H1 (cell line): ENCODE results near the gene PDGFD. TPM values are rescaled to one million over a fixed set of nuclear protein-coding genes. Genes with fewer than 3 reads are reported as not detected.

Experiments used
- ASH2L ChIP-seq: fragments of 200-600, 300-600 bp; sonication (generic); IDR thresholded peaks from one replicate; pipeline ENCODE4 v1.7.1; 2017; ENCODE audit warnings: low read length
- BCL11A ChIP-seq, 2 experiments: IDR thresholded peaks; one replicate each; pipeline ENCODE4 v1.6.1; 2011; ENCODE audit warnings: low read depth in 2 of 2, low read length in 2 of 2, mild to moderate bottlenecking in 2 of 2
- CHD7 ChIP-seq: fragments of 300-600 bp; sonication (generic); IDR thresholded peaks from 2 replicates; pipeline ENCODE4 v1.7.1; 2012; ENCODE audit warnings: low read length, moderate library complexity, mild to moderate bottlenecking, inconsistent platforms; ENCODE audit not compliant: insufficient replicate concordance
- CREB1 ChIP-seq: IDR thresholded peaks from 2 replicates; pipeline ENCODE4 v1.6.1; 2012; ENCODE audit warnings: inconsistent platforms
- E2F6 ChIP-seq: IDR thresholded peaks from 2 replicates; pipeline ENCODE4 v1.6.1; 2012; ENCODE audit warnings: inconsistent platforms
- JUND ChIP-seq: IDR thresholded peaks from 2 replicates; pipeline ENCODE4 v1.6.1; 2011; ENCODE audit warnings: mild to moderate bottlenecking, improper control_type of control experiment, low read length
- MAFK ChIP-seq: IDR thresholded peaks from 2 replicates; pipeline ENCODE4 v1.6.1; 2012; ENCODE audit warnings: low read depth, mild to moderate bottlenecking, improper control_type of control experiment, low read length
- NANOG ChIP-seq: IDR thresholded peaks from 2 replicates; pipeline ENCODE4 v1.6.1; 2011; ENCODE audit warnings: low read length, low read depth, mild to moderate bottlenecking, inconsistent platforms; ENCODE audit not compliant: insufficient read depth, poor library complexity, severe bottlenecking
- polyA plus RNA-seq, 7 experiments: library from polyadenylated mRNA; depleted of rRNA in 3 of 7; stranded (reverse) in 5 of 7; unstranded in 2 of 7; fragments of >200 nt in 5 of 7; fragments of 200-250 nt in 2 of 7; gene quantifications; 1 replicate in 5 of 7; 2 replicates in 1 of 7; 4 replicates in 1 of 7; pipeline versions ENCODE4 v1.2.1 to v1.2.3, GENCODE V29; 2011 to 2013; ENCODE audit warnings: missing spikeins in 2 of 7, mixed read lengths in 2 of 7
- total RNA-seq: library from RNA; stranded (reverse); fragmentation: NEBNext Ultra II Directional; extraction: Animal tissue kit (Norgen Biotek cat#: 25700); gene quantifications from 2 replicates; pipeline ENCODE4 v1.2.1, GENCODE V29; 2021

Gene PDGFD
- total and polyA plus RNA-seq, 2 of the 8 experiments (the other 6 are each of a cell fraction or from before 2014, with no cell fraction given) = 1.1 to 3.9 TPM

GRCh38 chr11:104096900-104097299 is 67.0 kb downstream of the PDGFD start (continued):
- TF ChIP-seq CHD7 (no peak), E2F6 (no peak), ASH2L (no peak), NANOG (no peak), JUND (no peak), BCL11A (IDR thresholded peaks at IDR 0.05; ENCODE audit: low read depth in 2 of 2, low read length in 2 of 2) (no peak), MAFK (no peak), CREB1 (no peak)
